HepG2 (cell line): Measurements from ENCODE around the gene KLHL7. TPM values are rescaled to one million over a fixed set of nuclear protein-coding genes. Genes with fewer than 3 reads are reported as not detected.
"Not testable (repeated sequence)": the region's sequence is repeated elsewhere in the genome, so short reads cannot be mapped to it uniquely, and the experiment has no call there.

Source experiments
- ATAC-seq: fragments of 200-7000 bp; cut with Tn5 transposase; 3 replicates; pipeline ENCODE4 v1.9.1; 2020; ENCODE audit warnings: mild to moderate bottlenecking, moderate library complexity
- BruUV-seq: library from RNA; stranded (reverse); fragments of 400-500 nt; replicated peaks from 2 replicates; lab custom pipeline; 2021; lab: Mats Ljungman, UMichigan
- CTCF ChIA-PET: fragments of 300-600 bp; formaldehyde crosslinking; extraction: SDS; loops from one replicate; lab custom pipeline; 2021; ENCODE audit warnings: low total read pairs, inconsistent platforms, low intra/inter-chr PET ratio; lab: Yijun Ruan, JAX
- POLR2A ChIA-PET: fragments of 350-600 bp; sonication (Branson Sonifier 250); formaldehyde crosslinking; loops from one replicate; lab custom pipeline; 2020; ENCODE audit warnings: antibody characterized with exemption, inconsistent platforms; lab: Yijun Ruan, JAX
- DNase-seq: peaks from one replicate; pipeline ENCODE4 v3.0.0-alpha.2; 2015; ENCODE audit warnings: low spot score
- FAIRE-seq: peaks from 3 replicates; lab custom pipeline; 2011; peaks lifted over from hg19 to GRCh38; lab: Jason Lieb, UNC
- H2AFZ ChIP-seq: one replicate; pipeline ENCODE4 v1.6.1; 2011; ENCODE audit warnings: low read length, inconsistent platforms
- H3K27ac ChIP-seq: fragments of 300-600 bp; 3 replicates; pipeline ENCODE4 v1.8.0; 2011; ENCODE audit warnings: mixed run types, mild to moderate bottlenecking, mixed read lengths, low read length, inconsistent platforms; ENCODE audit not compliant: insufficient read depth; ENCODE audit errors: extremely low read length
- H3K27me3 ChIP-seq, 2 experiments: fragments of 200-600 bp in 1 of 2; 2 replicates in 1 of 2; 3 replicates in 1 of 2; pipeline versions ENCODE4 v1.6.0 to v1.8.0; 2011; ENCODE audit warnings: low read length in 2 of 2, mild to moderate bottlenecking in 2 of 2, moderate library complexity in 2 of 2, inconsistent platforms in 1 of 2; ENCODE audit not compliant: insufficient read depth in 2 of 2, control insufficient read depth in 1 of 2
- H3K36me3 ChIP-seq, 2 experiments: fragments of 200-600 bp in 1 of 2; replicated peaks in 1 of 2; 2 replicates in 1 of 2; 3 replicates in 1 of 2; pipeline versions ENCODE4 v1.5.1 to v1.8.0; 2011; ENCODE audit warnings: low read length in 2 of 2, inconsistent platforms in 1 of 2; ENCODE audit not compliant: insufficient read depth in 2 of 2, control insufficient read depth in 1 of 2
- H3K4me1 ChIP-seq: 2 replicates; pipeline ENCODE4 v1.5.1; 2012; ENCODE audit warnings: low read length, inconsistent platforms; ENCODE audit not compliant: insufficient read depth
- H3K4me2 ChIP-seq: 2 replicates; pipeline ENCODE4 v1.6.0; 2011; ENCODE audit warnings: low read depth, low read length, inconsistent platforms
- H3K4me3 ChIP-seq, 3 experiments: fragments of 200-600 bp in 1 of 3; sonication (generic), shearing (Covaris generic) in 1 of 3; replicated peaks in 1 of 3; 2 replicates each; pipeline ENCODE4 v1.5.1; 2011 to 2016; ENCODE audit warnings: low read length in 3 of 3, inconsistent platforms in 2 of 3, low read depth in 2 of 3, mild to moderate bottlenecking in 2 of 3, control low read depth in 1 of 3, mixed read lengths in 1 of 3; ENCODE audit not compliant: insufficient read depth in 1 of 3
- H3K79me2 ChIP-seq: one replicate; pipeline ENCODE4 v1.6.1; 2011; ENCODE audit warnings: low read length, inconsistent platforms; ENCODE audit not compliant: insufficient read depth
- H3K9ac ChIP-seq: 2 replicates; pipeline ENCODE4 v1.6.0; 2011; ENCODE audit warnings: mild to moderate bottlenecking, low read depth, low read length, inconsistent platforms; ENCODE audit not compliant: insufficient read depth
- H3K9me3 ChIP-seq: 2 replicates; pipeline ENCODE4 v1.5.1; 2012; ENCODE audit warnings: mild to moderate bottlenecking, low read length
- H4K20me1 ChIP-seq: 2 replicates; pipeline ENCODE4 v1.6.0; 2011; ENCODE audit warnings: inconsistent platforms, mild to moderate bottlenecking, low read length, moderate library complexity; ENCODE audit not compliant: insufficient read depth
- EED ChIP-seq: sonication (generic); formaldehyde crosslinking; IDR thresholded peaks from 2 replicates; pipeline ENCODE4 v1.5.0; 2020; ENCODE audit warnings: mild to moderate bottlenecking, missing genetic modification reagents
- GMEB2 ChIP-seq: IDR thresholded peaks from 2 replicates; pipeline ENCODE4 v1.6.1; 2016; ENCODE audit warnings: missing biosample characterization, missing genetic modification reagents, low read depth
- SKI ChIP-seq: fragments of 450-650 bp; IDR thresholded peaks from one replicate; pipeline ENCODE4 v1.6.1; 2018; ENCODE audit warnings: mild to moderate bottlenecking; ENCODE audit not compliant: partially characterized antibody
- ZHX1 ChIP-seq: sonication (generic); formaldehyde crosslinking; IDR thresholded peaks from 2 replicates; pipeline ENCODE4 v1.8.1; 2022; ENCODE audit warnings: low read depth, mild to moderate bottlenecking, missing genetic modification reagents
- ZNF18 ChIP-seq: sonication (generic); formaldehyde crosslinking; IDR thresholded peaks from 2 replicates; pipeline ENCODE4 v1.8.0; 2022; ENCODE audit warnings: mild to moderate bottlenecking, missing genetic modification reagents; ENCODE audit not compliant: insufficient replicate concordance
- ZNF335 ChIP-seq: sonication (generic); formaldehyde crosslinking; IDR thresholded peaks from 2 replicates; pipeline ENCODE4 v1.4.0; 2020; ENCODE audit warnings: missing genetic modification reagents
- ZNF513 ChIP-seq: sonication (generic); formaldehyde crosslinking; conservative IDR thresholded peaks from 2 replicates; pipeline ENCODE4 v1.5.0; 2020; ENCODE audit warnings: missing genetic modification reagents
- WGBS: methylation state at CpG from one replicate; pipeline ENCODE4 v1.1.6; 2017; ENCODE audit warnings: low lambda C conversion rate; 5-methylcytosine and 5-hydroxymethylcytosine counted together
- in situ Hi-C: cut with HindIII; loops from 2 replicates; pipeline ENCODE4 v1.10.0; 2017; ENCODE audit warnings: low pct_unique_long_range_greater_than_20kb; ENCODE audit not compliant: extremely low pct_ligation_motif_present
- intact Hi-C: fragments of 100-400 bp; cut with micrococcal nuclease; formaldehyde crosslinking; loops from one replicate; pipeline ENCODE4 v1.10.0; 2022; ENCODE audit not compliant: unreplicated experiment
- polyA plus RNA-seq, 8 experiments: library from polyadenylated mRNA; depleted of rRNA in 3 of 8; stranded (reverse) in 7 of 8; unstranded in 1 of 8; fragments of >200 nt; fragmentation: Illumina TruSeq in 4 of 8; extraction: Trizol in 4 of 8; gene quantifications; 2 replicates each; pipeline versions ENCODE4 v1.2.1 to v1.2.3, GENCODE V29; 2011 to 2016; ENCODE audit warnings: low read depth in 4 of 8, missing spikeins in 1 of 8, mixed read lengths in 1 of 8; ENCODE audit not compliant: insufficient read depth in 1 of 8
- total RNA-seq, 5 experiments: library from RNA; depleted of rRNA; stranded (reverse); fragments of >200 nt; fragmentation: Illumina TruSeq; extraction: Trizol; gene quantifications; 2 replicates each; pipeline ENCODE4 v1.2.3, GENCODE V29; 2016; ENCODE audit warnings: low read depth in 1 of 5

The KLHL7 gene
- total and polyA plus RNA-seq, 2 of the 13 experiments (the other 11 are each of a cell fraction or from before 2014, with no cell fraction given) = 16.2 to 34.4 TPM

GRCh38 chr7:23131799-23132198 is 26.2 kb downstream of the KLHL7 start:
- H3K4me2 ChIP-seq, H3K4me3 ChIP-seq, H3K79me2 ChIP-seq, H3K9me3 ChIP-seq, POLR2A ChIA-PET, H3K36me3 ChIP-seq, intact Hi-C loops, in situ Hi-C loops, DNase-seq, FAIRE-seq, H3K27ac ChIP-seq, ATAC-seq, H3K27me3 ChIP-seq, H2AFZ ChIP-seq, CTCF ChIA-PET, BruUV-seq, H4K20me1 ChIP-seq, H3K9ac ChIP-seq: not testable (repeated sequence)
- WGBS = 97% methylated on average over 2 of the region's 2 CpGs
- peaks cover 11% of the 10 kb centered on the region for H3K4me1 ChIP-seq

GRCh38 chr7:23133797-23134196 is 28.2 kb downstream of the KLHL7 start:
- Histone ChIP-seq H2AFZ (no peak overlapping the region), H3K27me3 (no peaks in the 10 kb centered on the region), H4K20me1 (no peaks in the 10 kb centered on the region), H3K36me3 (no peaks in the 10 kb centered on the region; a peak in 1 of 5 replicates), H3K9ac (no peak overlapping the region), H3K4me2 (no peak overlapping the region), H3K9me3 (no peaks in the 10 kb centered on the region), H3K4me3 (no peak overlapping the region), H3K4me1 (peaks cover 9% of the 10 kb centered on the region), H3K79me2 (no peaks in the 10 kb centered on the region), H3K27ac (no peak overlapping the region)
- intact Hi-C loops (no loop called here), in situ Hi-C loops (no loop called here)
- CTCF ChIA-PET = no interaction called here
- POLR2A ChIA-PET = no interaction called here
- ATAC-seq (no peak), DNase-seq (no peak), FAIRE-seq (no peak)
- TF ChIP-seq ZNF18 (no peak), ZNF335 (CRISPR knock-in tag) (no peak), SKI (no peak), GMEB2 (CRISPR knock-in tag) (no peak), EED (CRISPR knock-in tag) (no peak), ZHX1 (CRISPR knock-in tag) (no peak), ZNF513 (CRISPR knock-in tag) (no peak)
- no TSS peak for BruUV-seq
